ACC112 (cell line): Measurements from ENCODE around the gene RBM22.
"Not testable (repeated sequence)": the region's sequence is repeated elsewhere in the genome, so short reads cannot be mapped to it uniquely, and the experiment has no call there.

Experiments
- H2AFZ ChIP-seq: fragments of 200-600 bp; sonication (generic); one replicate; pipeline ENCODE4 v1.6.0; 2017; ENCODE audit warnings: antibody characterized with exemption, low read length; ENCODE audit not compliant: unreplicated experiment
- H3K27ac ChIP-seq: fragments of 200-600 bp; sonication (generic); 2 replicates; pipeline ENCODE4 v1.5.1; 2014; ENCODE audit warnings: low read depth, mild to moderate bottlenecking, antibody characterized with exemption, low read length, moderate library complexity
- H3K27me3 ChIP-seq: fragments of 200-600 bp; sonication (generic); 2 replicates; pipeline ENCODE4 v1.6.1; 2014; ENCODE audit warnings: mild to moderate bottlenecking, antibody characterized with exemption, low read length, moderate library complexity, mixed read lengths; ENCODE audit not compliant: insufficient read depth
- H3K36me3 ChIP-seq: fragments of 200-600 bp; sonication (generic); 2 replicates; pipeline ENCODE4 v1.6.1; 2016; ENCODE audit warnings: mild to moderate bottlenecking, antibody characterized with exemption, low read length, moderate library complexity, mixed read lengths; ENCODE audit not compliant: insufficient read depth
- H3K4me1 ChIP-seq: fragments of 200-600 bp; sonication (generic); one replicate; pipeline ENCODE4 v1.6.1; 2016; ENCODE audit warnings: low read length, mixed read lengths; ENCODE audit not compliant: insufficient read depth, unreplicated experiment, control insufficient read depth
- H3K4me3 ChIP-seq: fragments of 200-600 bp; sonication (generic); 2 replicates; pipeline ENCODE4 v1.5.1; 2014; ENCODE audit warnings: mild to moderate bottlenecking, low read depth, low read length
- H3K79me2 ChIP-seq: fragments of 200-600 bp; sonication (generic); one replicate; pipeline ENCODE4 v1.6.0; 2016; ENCODE audit warnings: low read length; ENCODE audit not compliant: control insufficient read depth, unreplicated experiment, insufficient read depth

Gene RBM22

DNA sequence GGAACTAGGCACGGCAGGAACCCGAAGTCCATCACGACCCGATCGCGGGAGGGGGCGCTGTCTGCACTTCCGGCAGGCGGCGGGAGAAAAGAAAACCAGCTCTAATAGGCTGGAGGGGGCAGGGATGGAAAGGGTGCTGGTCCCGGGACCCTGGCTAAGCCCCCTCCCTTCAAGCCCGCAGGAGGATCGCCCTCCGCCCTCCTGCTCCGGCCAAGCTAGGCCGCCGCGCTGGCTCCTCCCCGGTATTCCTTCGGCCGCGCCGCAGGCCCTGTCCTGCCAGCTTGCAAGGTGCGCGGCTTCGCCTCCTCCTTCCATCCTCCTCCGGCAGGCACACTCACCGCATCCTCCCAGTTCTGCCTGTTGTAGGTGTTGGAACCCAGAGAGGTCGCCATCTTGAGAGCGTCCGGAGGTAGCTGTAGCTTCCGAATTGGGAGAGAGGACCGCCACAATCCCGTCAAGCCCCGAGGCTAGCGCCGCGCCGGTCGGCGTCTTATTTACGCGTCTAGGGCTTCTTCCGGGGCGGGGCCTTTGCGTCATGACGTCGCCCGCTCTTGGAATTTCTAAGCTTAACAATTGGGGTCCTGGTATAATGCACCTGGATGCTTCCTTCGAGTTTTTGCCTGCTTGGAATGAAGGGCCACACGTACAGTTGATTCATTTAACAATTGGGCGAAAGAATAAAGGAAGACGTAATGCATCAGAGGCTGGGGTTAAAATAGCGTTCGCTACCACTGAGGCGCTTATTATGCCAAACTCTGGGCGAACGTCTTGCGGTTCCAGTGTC lies at the start of gene RBM22:
Gene RBM22 (minus strand): TSS at position 469 of the 784 bp plus-strand sequence. CDS start 77 bp downstream, at position 392.
- H3K27me3 ChIP-seq, result no peaks in the 10 kb centered on the region
- peak within 1 kb of the TSS; percentile 100 for H2AFZ ChIP-seq
- peak within 1 kb of the TSS; percentile 78 for H3K27ac ChIP-seq
- peaks cover 24% of the 10 kb centered on the region for H3K79me2 ChIP-seq
- H3K4me1 ChIP-seq, result peaks cover 14% of the 10 kb centered on the region
- peak within 1 kb of the TSS; percentile 99 for H3K4me3 ChIP-seq
- H3K36me3 ChIP-seq, result peaks cover 28% of the 10 kb centered on the region

DNA sequence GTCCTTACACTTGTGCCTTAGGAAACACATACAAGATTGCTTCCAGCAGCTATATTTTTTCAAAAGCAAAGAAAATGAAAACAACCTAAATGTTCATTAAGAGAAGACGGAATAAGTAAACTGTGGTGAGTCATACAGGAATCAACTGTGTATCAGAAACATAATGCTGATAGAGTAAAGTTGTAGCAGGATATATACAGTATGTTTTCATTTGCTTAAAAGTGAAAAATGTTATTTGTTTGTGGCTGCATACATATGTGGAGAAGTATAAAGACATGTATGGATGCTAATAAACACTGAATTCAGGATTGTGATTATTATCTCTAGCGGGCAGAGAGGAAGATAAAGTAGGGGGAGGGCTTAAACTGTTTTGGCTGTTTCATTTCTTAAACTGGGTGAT lies 49.6 kb upstream of the RBM22 start:
- Histone ChIP-seq H3K27me3 (no peaks in the 10 kb centered on the region), H3K79me2 (peaks cover 44% of the 10 kb centered on the region), H3K4me3 (no peak overlapping the region; the same call in 1 of the 2 replicates), H3K4me1 (peaks cover 15% of the 10 kb centered on the region), H2AFZ (no peak overlapping the region), H3K27ac (no peak overlapping the region), H3K36me3 (peaks cover 45% of the 10 kb centered on the region)

DNA sequence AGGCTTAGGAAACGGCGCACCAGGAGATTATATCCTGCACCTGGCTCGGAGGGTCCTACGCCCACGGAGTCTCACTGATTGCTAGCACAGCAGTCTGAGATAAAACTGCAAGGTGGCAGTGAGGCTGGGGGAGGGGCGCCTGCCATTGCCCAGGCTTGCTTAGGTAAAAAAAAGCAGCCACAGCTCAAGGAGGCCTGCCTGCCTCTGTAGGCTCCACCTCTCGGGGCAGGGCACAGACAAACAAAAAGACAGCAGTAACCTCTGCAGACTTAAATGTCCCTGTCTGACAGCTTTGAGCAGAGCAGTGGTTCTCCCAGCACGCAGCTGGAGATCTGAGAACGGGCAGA lies 42.3 kb upstream of the RBM22 start:
- Histone ChIP-seq H3K36me3 (peaks cover 18% of the 10 kb centered on the region), H3K79me2 (peaks cover 28% of the 10 kb centered on the region)
- H3K27ac ChIP-seq, H3K4me3 ChIP-seq, H3K27me3 ChIP-seq, H3K4me1 ChIP-seq, H2AFZ ChIP-seq: not testable (repeated sequence)

DNA sequence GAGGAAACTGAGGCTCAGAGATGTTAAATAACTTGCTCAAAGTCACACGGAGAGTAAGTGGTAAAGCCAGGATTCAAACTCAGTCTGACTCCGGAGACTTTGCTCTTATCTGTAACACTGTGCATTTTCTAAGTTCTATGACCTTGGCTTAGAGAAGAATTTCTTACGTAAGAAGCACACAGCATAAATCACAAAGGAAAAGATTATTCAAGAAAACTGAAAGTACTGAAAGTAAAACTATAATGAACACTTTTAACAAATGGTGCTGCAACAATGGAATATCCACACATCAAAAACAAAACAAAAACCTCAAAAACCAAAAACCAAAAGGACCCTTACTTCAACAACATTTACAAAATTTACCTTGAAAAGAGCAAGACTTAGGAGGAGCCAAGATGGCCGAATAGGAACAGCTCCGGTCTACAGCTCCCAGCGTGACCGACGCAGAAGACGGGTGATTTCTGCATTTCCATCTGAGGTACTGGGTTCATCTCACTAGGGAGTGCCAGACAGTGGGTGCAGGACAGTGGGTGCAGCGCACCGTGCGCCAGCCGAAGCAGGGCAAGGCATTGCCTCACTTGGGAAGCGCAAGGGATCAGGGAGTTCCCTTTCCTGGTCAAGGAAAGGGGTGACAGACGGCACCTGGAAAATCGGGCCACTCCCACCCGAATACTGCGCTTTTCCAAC lies 41.7 kb upstream of the RBM22 start:
- not testable (repeated sequence) for H3K27ac ChIP-seq, H2AFZ ChIP-seq, H3K4me3 ChIP-seq, H3K4me1 ChIP-seq, H3K27me3 ChIP-seq
- peaks cover 20% of the 10 kb centered on the region for H3K36me3 ChIP-seq
- peaks cover 33% of the 10 kb centered on the region for H3K79me2 ChIP-seq

DNA sequence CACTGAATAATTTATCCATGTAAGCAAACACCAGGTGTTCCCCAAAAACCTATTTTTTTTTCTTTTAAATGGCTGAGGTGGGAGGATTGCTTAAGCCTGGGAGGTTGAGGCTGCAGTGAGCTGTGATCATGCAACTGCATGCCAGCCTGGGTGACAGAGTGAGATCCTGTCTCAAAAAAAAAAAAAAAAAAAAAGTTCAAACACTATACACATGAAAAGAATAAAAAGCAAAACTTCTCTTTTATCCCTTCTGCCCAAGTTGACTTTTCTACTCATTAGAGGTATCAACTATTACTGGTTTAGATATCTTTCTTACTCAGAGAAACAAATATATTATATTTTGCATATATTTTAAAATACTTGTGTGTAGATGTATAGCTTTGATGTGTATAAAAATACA lies 40.1 kb upstream of the RBM22 start:
- Histone ChIP-seq H3K27me3 (no peaks in the 10 kb centered on the region), H3K4me1 (peaks cover 9% of the 10 kb centered on the region), H3K4me3 (no peak overlapping the region), H2AFZ (no peak overlapping the region), H3K79me2 (peaks cover 46% of the 10 kb centered on the region), H3K27ac (no peak overlapping the region), H3K36me3 (peaks cover 27% of the 10 kb centered on the region)

DNA sequence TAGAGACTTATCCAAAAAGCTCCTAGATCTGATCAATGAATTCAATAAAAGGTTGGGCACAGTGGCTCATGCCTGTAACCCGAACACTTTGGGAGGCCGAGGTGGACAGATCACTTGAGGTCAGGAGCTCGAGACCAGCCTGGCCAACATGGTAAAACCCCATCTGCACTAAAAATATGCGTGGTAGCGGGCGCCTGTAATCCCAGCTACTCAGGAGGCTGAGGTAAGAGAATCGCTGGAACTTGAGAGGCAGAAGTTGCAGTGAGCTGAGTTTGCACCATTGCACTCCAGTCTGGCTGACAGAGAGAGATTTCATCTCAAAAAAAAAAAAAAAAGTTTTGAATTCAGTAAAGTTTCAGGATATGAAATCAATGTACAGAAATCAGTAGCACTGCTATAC lies 38.0 kb upstream of the RBM22 start:
- Histone ChIP-seq H3K27ac (no peak overlapping the region), H2AFZ (no peak overlapping the region), H3K27me3 (no peaks in the 10 kb centered on the region), H3K4me3 (no peak overlapping the region), H3K79me2 (peaks cover 65% of the 10 kb centered on the region), H3K4me1 (peaks cover 9% of the 10 kb centered on the region), H3K36me3 (peaks cover 32% of the 10 kb centered on the region)

DNA sequence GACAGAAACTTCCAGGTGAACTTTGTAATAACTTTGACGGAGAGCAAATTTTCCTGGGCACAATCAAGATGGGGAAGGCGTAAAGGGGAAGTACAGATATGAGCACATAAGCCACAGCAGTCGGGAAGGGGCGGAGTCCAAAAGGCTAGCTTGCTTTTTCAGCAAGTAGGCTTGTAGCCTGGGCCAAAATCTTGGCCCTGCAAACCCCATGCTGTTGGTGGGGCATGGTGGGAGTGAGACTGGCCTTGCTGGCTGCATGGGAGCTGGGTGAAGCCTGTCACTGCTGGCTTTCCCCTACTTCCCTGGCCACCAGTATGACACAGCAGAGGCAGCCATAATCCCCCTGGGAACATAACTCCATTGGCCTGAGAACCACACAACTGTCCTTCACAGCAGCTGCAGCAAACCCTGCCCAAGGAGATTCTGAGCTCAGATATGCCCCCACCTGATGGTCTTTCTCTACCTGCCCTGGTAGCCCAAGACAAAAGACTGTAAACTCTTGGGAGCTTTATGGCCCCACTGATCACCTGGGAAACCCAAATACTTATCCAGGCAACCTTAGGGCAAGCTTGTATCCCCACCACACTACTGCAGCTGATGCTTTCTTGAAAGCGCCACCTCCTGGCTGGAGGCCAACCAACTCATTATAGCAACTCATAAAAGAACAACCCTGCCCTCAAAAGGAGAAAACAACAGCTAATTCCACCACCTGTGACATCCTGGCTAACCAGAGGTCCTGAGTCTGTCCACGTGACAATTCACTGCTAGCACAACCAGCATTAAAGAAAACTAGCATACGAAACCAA lies 33.9 kb upstream of the RBM22 start:
- Histone ChIP-seq H3K27me3 (no peaks in the 10 kb centered on the region), H3K27ac (no peak overlapping the region), H3K36me3 (peaks cover 48% of the 10 kb centered on the region), H3K79me2 (peaks cover 54% of the 10 kb centered on the region), H3K4me1 (peaks cover 9% of the 10 kb centered on the region), H2AFZ (no peak overlapping the region), H3K4me3 (no peak overlapping the region)

DNA sequence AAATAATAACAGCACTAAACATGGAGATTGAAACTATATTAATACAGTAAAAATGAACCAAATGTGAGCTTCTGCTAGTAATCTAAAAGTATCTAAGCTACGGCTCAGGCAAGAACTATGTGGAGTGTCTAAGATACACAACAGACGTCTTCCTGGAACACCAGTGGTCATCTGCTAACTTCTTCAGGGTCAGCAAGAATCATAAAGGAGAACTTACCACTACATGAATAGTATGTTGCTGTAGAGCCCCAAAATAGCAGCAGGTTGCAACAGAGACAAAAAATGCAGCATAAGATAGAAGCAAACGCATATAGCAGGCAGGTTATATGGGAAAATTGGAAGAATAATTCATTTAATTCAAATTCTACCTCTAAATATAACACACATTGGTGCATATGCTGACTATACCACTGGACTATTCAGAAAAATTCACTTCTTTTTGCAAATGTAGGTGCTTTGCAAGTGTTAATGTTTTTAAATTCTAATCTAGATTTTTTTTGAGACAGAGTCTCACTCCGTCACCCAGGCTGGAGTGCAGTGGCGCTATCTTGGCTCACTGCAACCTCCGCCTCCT lies 30.9 kb upstream of the RBM22 start:
- H3K27me3 ChIP-seq, result no peaks in the 10 kb centered on the region
- H2AFZ ChIP-seq, result no peak overlapping the region
- peaks cover 55% of the 10 kb centered on the region for H3K36me3 ChIP-seq
- no peaks in the 10 kb centered on the region for H3K4me1 ChIP-seq
- H3K79me2 ChIP-seq, result peaks cover 27% of the 10 kb centered on the region
- H3K27ac ChIP-seq, result no peak overlapping the region
- H3K4me3 ChIP-seq, result no peak overlapping the region

DNA sequence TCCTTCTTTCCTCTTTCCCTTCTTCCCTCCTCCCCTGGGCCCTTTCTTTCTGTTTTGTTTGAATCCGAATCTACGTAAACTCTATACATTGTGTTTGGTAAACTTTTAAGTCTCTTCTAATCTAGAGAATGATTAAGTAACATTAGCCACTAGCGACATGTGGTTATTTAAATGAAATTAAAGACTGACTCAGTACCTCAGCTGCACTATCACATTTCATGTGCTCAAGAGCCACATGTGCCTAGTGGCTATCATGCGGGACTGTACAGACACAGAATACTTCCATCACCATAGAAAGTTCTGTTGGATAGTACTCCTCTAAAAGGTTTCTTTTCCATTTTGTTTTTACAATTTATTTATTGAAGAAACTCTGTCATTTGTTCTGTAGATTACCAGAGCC lies 29.0 kb upstream of the RBM22 start:
- Histone ChIP-seq H3K36me3 (peaks cover 49% of the 10 kb centered on the region), H3K27me3 (no peaks in the 10 kb centered on the region), H2AFZ (no peak overlapping the region), H3K79me2 (peaks cover 13% of the 10 kb centered on the region), H3K27ac (no peak overlapping the region), H3K4me3 (no peak overlapping the region), H3K4me1 (no peaks in the 10 kb centered on the region)

DNA sequence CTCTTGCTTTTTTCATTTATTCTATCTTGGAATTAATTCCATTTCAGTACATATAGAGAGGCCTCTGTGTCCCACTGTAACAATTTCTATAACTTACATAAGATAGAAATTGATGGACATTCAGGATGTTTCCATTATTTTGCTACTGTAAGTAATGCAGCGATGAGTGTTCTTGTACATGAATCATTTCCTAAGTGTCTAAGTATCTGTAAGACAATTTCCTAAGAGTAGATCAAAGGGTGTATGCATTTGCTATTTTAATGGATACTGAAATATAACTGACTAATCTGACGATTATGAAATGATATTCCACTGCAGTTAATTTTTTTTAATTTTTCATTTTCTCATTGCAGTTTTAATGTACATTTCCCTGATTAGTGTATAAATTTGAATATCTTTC lies 23.0 kb upstream of the RBM22 start:
- Histone ChIP-seq H3K27ac (0 out of 2 replicates have a peak overlapping the region, but pooled peaks have one; percentile 4), H3K36me3 (peaks cover 43% of the 10 kb centered on the region), H3K79me2 (peaks cover 3% of the 10 kb centered on the region), H2AFZ (no peak overlapping the region), H3K27me3 (no peaks in the 10 kb centered on the region), H3K4me3 (no peak overlapping the region), H3K4me1 (peaks cover 13% of the 10 kb centered on the region)
